ENCODE data around the gene CHST15. TPM values are rescaled to one million over a fixed set of nuclear protein-coding genes. Genes with fewer than 3 reads are reported as not detected.

The CHST15 gene
- total and polyA plus RNA-seq, 2 of the 13 experiments (the other 11 are each of a cell fraction or from before 2014, with no cell fraction given) = 1.4 to 94.7 TPM

DNA sequence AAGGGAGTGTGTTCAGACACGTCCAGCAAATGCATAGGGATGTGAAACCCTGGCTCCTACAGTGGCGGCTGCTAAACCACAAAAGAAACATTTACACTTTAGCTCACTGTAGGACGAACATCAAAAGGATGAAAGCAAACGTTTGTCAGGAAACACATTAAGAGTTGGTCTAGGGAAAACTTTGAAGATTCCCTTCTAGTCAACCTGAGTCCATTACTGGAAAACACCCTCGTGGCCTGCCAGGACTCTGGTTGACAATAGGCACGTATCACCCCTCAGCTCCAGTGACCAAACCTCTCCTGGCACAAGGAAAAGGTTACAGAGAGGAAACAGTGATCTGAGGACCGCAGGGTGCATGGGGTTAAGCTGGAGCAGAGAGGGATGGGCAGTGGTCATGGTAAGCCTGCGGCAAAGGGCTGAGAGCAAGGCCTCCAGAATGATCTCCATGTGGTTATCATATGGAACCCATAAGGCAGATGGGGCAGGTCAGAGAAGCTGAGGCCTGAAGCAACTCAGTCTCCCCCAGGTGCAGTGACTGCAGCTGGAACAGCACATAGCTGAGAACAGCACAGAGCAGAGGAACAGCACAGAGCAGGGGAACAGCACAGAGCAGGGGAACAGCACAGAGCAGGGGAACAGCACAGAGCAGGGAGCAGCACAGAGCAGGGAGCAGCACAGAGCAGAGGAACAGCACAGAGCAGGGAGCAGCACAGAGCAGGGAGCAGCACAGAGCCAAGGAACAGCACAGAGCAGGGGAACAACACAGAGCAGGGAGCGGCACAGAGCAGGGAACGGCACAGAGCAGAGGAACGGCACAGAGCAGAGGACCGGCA is 49.9 kb downstream of the CHST15 start (continued):
- TF ChIP-seq CC2D1A (CRISPR knock-in tag; IDR thresholded peaks at IDR 0.05) = 0 out of 2 replicates have a peak, but pooled peaks have one; percentile 83
- TF ChIP-seq ZSCAN31 (CRISPR knock-in tag; IDR thresholded peaks at IDR 0.05; ENCODE audit: low read depth) = peak; percentile 56; the same call in 1 of the 2 replicates
- TF ChIP-seq PAX8 (CRISPR knock-in tag; IDR thresholded peaks at IDR 0.05; ENCODE audit: borderline replicate concordance) = no peak
- TF ChIP-seq ZNF761 (CRISPR knock-in tag; conservative IDR thresholded peaks at IDR 0.05) = peak; percentile 84; the same call in 1 of the 2 replicates
- TF ChIP-seq ESRRA (CRISPR knock-in tag; IDR thresholded peaks at IDR 0.05; ENCODE audit: low read depth) = peak; percentile 31
- TF ChIP-seq PHB2 (IDR thresholded peaks at IDR 0.05; ENCODE audit: partially characterized antibody) = no peak
- peak; percentile 74; the same call in 1 of the 2 replicates for TF ChIP-seq DZIP1 (CRISPR knock-in tag; IDR thresholded peaks at IDR 0.05)
- TF ChIP-seq ZNF770 (CRISPR knock-in tag; IDR thresholded peaks at IDR 0.05) = peak; percentile 35; the same call in 1 of the 2 replicates
- TF ChIP-seq, protein P1, sequence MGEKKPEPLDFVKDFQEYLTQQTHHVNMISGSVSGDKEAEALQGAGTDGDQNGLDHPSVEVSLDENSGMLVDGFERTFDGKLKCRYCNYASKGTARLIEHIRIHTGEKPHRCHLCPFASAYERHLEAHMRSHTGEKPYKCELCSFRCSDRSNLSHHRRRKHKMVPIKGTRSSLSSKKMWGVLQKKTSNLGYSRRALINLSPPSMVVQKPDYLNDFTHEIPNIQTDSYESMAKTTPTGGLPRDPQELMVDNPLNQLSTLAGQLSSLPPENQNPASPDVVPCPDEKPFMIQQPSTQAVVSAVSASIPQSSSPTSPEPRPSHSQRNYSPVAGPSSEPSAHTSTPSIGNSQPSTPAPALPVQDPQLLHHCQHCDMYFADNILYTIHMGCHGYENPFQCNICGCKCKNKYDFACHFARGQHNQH (CRISPR knock-in tag; IDR thresholded peaks at IDR 0.05) = peak; percentile 96
- TF ChIP-seq ZNF335 (CRISPR knock-in tag; IDR thresholded peaks at IDR 0.05) = no peak; the same call in 1 of the 2 replicates
- TF ChIP-seq, protein P2, sequence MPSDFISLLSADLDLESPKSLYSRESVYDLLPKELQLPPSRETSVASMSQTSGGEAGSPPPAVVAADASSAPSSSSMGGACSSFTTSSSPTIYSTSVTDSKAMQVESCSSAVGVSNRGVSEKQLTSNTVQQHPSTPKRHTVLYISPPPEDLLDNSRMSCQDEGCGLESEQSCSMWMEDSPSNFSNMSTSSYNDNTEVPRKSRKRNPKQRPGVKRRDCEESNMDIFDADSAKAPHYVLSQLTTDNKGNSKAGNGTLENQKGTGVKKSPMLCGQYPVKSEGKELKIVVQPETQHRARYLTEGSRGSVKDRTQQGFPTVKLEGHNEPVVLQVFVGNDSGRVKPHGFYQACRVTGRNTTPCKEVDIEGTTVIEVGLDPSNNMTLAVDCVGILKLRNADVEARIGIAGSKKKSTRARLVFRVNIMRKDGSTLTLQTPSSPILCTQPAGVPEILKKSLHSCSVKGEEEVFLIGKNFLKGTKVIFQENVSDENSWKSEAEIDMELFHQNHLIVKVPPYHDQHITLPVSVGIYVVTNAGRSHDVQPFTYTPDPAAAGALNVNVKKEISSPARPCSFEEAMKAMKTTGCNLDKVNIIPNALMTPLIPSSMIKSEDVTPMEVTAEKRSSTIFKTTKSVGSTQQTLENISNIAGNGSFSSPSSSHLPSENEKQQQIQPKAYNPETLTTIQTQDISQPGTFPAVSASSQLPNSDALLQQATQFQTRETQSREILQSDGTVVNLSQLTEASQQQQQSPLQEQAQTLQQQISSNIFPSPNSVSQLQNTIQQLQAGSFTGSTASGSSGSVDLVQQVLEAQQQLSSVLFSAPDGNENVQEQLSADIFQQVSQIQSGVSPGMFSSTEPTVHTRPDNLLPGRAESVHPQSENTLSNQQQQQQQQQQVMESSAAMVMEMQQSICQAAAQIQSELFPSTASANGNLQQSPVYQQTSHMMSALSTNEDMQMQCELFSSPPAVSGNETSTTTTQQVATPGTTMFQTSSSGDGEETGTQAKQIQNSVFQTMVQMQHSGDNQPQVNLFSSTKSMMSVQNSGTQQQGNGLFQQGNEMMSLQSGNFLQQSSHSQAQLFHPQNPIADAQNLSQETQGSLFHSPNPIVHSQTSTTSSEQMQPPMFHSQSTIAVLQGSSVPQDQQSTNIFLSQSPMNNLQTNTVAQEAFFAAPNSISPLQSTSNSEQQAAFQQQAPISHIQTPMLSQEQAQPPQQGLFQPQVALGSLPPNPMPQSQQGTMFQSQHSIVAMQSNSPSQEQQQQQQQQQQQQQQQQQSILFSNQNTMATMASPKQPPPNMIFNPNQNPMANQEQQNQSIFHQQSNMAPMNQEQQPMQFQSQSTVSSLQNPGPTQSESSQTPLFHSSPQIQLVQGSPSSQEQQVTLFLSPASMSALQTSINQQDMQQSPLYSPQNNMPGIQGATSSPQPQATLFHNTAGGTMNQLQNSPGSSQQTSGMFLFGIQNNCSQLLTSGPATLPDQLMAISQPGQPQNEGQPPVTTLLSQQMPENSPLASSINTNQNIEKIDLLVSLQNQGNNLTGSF (CRISPR knock-in tag; IDR thresholded peaks at IDR 0.05) = 0 out of 2 replicates have a peak, but pooled peaks have one; percentile 49
- peak; percentile 41 for TF ChIP-seq IKZF4 (CRISPR knock-in tag; IDR thresholded peaks at IDR 0.05; ENCODE audit: borderline replicate concordance, low read depth, not compliant biosample characterization)
- no peak for TF ChIP-seq TCF12 (IDR thresholded peaks at IDR 0.05)
- peak; percentile 95 for TF ChIP-seq TCF12 (CRISPR knock-in tag; IDR thresholded peaks at IDR 0.05)
- TF ChIP-seq, protein P3, sequence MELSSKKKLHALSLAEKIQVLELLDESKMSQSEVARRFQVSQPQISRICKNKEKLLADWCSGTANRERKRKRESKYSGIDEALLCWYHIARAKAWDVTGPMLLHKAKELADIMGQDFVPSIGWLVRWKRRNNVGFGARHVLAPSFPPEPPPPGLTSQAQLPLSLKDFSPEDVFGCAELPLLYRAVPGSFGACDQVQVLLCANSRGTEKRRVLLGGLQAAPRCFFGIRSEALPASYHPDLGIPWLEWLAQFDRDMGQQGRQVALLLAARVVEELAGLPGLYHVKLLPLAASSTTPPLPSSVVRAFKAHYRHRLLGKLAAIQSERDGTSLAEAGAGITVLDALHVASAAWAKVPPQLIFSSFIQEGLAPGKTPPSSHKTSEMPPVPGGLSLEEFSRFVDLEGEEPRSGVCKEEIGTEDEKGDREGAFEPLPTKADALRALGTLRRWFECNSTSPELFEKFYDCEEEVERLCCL (CRISPR knock-in tag; IDR thresholded peaks at IDR 0.05; ENCODE audit: borderline replicate concordance) = 0 out of 2 replicates have a peak, but pooled peaks have one; percentile 60

Measured in HepG2 (cell line).